ENCODE data around the gene CYP4F12.
"Not testable (repeated sequence)": the region's sequence is repeated elsewhere in the genome, so short reads cannot be mapped to it uniquely, and the experiment has no call there.

CYP4F12 gene

GRCh38 chr19:15675560-15675959, 2.7 kb downstream of the CYP4F12 start:
- no peak for TF ChIP-seq CTCF (IDR thresholded peaks at IDR 0.05; ENCODE audit: low read depth, low read length, missing control alignments)
- no peak overlapping the region for H3K4me3 ChIP-seq (ENCODE audit: low read depth, low read length)
- DNase-seq (ENCODE audit: low read depth): no peak
- in situ Hi-C loops (cut with HindIII; ENCODE audit: low sequenced_read_pairs): no loop called here

- H3K4me3 ChIP-seq (ENCODE audit: low read depth, low read length): no peak overlapping the region
- DNase-seq (ENCODE audit: low read depth): no peak
- no peak for TF ChIP-seq CTCF (IDR thresholded peaks at IDR 0.05; ENCODE audit: low read depth, low read length, missing control alignments)
- in situ Hi-C loops (cut with HindIII; ENCODE audit: low sequenced_read_pairs): no loop called here
These were observed 6.2 kb downstream of the CYP4F12 start for GRCh38 chr19:15679089-15679488.

- H3K4me3 ChIP-seq (ENCODE audit: low read depth, low read length); in situ Hi-C loops (cut with HindIII; ENCODE audit: low sequenced_read_pairs); DNase-seq (ENCODE audit: low read depth): not testable (repeated sequence)
These were observed 7.0 kb downstream of the CYP4F12 start for GRCh38 chr19:15679865-15680264.

GRCh38 chr19:15680478-15681322, 7.8 kb downstream of the CYP4F12 start:
- TF ChIP-seq CTCF (IDR thresholded peaks at IDR 0.05; ENCODE audit: low read depth, low read length, missing control alignments): no peak
- no peak for DNase-seq (ENCODE audit: low read depth)
- in situ Hi-C loops (cut with HindIII; ENCODE audit: low sequenced_read_pairs): no loop called here
- no peak overlapping the region for H3K4me3 ChIP-seq (ENCODE audit: low read depth, low read length)

GRCh38 chr19:15683411-15683810, 10.5 kb downstream of the CYP4F12 start:
- TF ChIP-seq CTCF (IDR thresholded peaks at IDR 0.05; ENCODE audit: low read depth, low read length, missing control alignments): no peak
- no peak for DNase-seq (ENCODE audit: low read depth)
- in situ Hi-C loops (cut with HindIII; ENCODE audit: low sequenced_read_pairs): no loop called here
- H3K4me3 ChIP-seq (ENCODE audit: low read depth, low read length): no peak overlapping the region

GRCh38 chr19:15684828-15685227, 11.9 kb downstream of the CYP4F12 start:
- H3K4me3 ChIP-seq (ENCODE audit: low read depth, low read length): no peak overlapping the region
- no peak for DNase-seq (ENCODE audit: low read depth)
- no peak for TF ChIP-seq CTCF (IDR thresholded peaks at IDR 0.05; ENCODE audit: low read depth, low read length, missing control alignments)
- in situ Hi-C loops (cut with HindIII; ENCODE audit: low sequenced_read_pairs): no loop called here

- in situ Hi-C loops (cut with HindIII; ENCODE audit: low sequenced_read_pairs): no loop called here
- no peak for DNase-seq (ENCODE audit: low read depth)
- TF ChIP-seq CTCF (IDR thresholded peaks at IDR 0.05; ENCODE audit: low read depth, low read length, missing control alignments): no peak
- no peak overlapping the region for H3K4me3 ChIP-seq (ENCODE audit: low read depth, low read length)
These were observed 23.8 kb downstream of the CYP4F12 start for GRCh38 chr19:15696654-15697194.

Data from astrocyte of the cerebellum (primary cell).